ENCODE results near the gene RGS6.
A peak's percentile ranks its signal among the peaks of the same experiment; 100 is the strongest.

The RGS6 gene

DNA sequence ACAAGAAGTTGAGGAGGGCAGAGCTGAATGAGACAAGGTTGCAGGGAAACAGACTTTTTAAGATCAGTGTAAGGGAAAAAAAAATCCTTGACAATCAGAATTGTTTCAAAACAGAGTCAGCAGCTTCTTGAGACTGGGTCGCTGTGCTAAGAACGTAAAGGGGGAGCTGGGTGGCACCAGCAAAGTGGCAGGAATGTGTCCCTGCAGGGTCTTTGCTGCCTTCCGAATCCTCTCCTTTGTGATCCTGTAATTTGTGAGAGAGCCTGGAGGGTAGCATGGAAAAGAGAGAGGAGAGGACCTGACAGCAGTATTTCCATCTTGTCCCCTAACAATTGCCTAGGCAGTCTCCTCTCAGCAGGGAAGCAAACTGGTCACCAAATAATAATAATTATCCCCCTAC lies 472.8 kb downstream of the RGS6 start:
- DNase-seq (ENCODE audit: low read depth), result no peak

GRCh38 chr14:72408020-72408419 lies 475.8 kb downstream of the RGS6 start:
- no peak for DNase-seq (ENCODE audit: low read depth)

DNA sequence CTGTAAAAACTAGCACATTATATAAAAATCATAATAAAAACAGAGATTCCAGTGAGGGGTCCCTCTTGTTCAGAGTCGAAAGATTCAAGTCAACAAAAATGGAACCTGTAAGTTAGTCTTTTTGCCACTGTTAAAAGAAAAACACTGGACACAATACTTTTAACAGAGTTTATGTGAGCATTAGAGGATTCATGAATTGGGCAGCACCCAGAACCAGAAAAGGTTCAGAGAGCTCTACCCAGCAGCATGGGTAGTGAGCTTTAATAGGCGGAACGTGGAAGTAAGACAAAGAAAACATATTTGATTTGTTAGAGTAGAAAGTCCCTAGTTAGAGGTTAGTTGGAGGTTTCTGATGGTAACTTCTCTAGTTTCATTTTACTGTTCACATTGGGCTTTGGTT lies 476.8 kb downstream of the RGS6 start:
- no peak for DNase-seq (ENCODE audit: low read depth)

- DNase-seq (ENCODE audit: low read depth), result no peak
These were observed 484.0 kb downstream of the RGS6 start for GRCh38 chr14:72416081-72416849.

GRCh38 chr14:72416892-72417291 lies 484.7 kb downstream of the RGS6 start:
- DNase-seq (ENCODE audit: low read depth), result no peak

- no peak for DNase-seq (ENCODE audit: low read depth)
These were observed 486.6 kb downstream of the RGS6 start for GRCh38 chr14:72418806-72419205.

DNA sequence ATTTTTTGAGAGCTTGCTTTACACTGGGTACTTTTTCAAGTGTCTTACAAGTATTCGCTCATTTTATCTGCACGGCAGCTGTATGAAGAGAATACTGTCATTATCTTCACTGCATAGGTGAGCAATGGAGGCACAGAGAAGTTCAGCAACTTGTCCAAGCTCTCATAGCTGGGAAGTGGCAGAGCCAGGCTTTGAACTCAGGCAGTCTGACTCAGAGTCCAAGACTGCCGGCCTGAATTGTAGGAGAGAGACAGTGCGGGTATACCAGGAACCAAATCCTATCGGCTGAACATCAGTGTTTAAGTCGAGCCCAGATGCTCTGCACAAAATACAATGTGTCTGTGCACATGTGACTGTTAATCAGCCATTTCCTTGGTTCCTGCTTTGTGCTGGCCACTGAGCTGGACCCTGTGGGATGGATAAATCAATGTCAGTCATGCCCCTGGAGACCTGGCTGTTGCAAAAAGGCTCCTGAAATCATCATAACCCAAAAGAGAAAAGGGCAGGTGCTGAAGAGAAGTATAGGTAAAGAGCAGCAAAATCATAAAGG lies 487.1 kb downstream of the RGS6 start:
- no peak for DNase-seq (ENCODE audit: low read depth)

DNA sequence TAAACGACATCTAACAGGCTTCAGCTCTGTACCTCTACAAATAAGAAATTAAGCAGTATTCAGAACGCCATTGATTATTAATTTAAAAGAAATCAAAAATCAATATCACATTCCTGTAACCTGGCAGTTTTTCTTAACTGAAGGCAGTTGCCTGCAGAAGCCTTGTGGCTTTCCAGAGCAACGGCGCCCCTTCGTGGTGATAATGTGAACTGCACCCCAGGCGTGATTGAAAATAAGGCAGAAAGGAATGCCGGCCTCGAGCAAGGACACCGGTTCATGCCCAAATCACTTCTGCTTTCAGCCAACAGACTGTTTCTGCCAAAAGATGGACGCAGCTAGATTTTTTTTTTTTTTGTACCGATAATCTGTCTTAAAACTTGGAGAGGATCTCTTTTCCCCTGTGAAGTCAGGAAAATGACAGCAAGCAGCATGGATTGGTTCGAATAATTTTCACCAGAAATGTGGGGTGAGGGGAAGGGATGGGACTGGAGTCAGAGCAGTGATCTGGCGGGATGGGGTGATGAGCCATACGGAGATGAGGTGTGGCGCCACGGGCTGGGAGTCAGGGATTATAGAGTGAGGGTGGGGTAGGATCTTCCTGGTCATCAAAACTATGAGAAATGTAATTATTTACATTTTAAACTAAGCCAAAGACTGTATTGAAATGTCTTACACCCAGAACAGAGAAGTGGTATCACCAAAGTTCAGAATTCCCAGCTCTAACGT lies 488.7 kb downstream of the RGS6 start:
- peak; percentile 15 for DNase-seq (ENCODE audit: low read depth)

- DNase-seq (ENCODE audit: low read depth), result no peak
These were observed 491.7 kb downstream of the RGS6 start for GRCh38 chr14:72423957-72424356.

DNA sequence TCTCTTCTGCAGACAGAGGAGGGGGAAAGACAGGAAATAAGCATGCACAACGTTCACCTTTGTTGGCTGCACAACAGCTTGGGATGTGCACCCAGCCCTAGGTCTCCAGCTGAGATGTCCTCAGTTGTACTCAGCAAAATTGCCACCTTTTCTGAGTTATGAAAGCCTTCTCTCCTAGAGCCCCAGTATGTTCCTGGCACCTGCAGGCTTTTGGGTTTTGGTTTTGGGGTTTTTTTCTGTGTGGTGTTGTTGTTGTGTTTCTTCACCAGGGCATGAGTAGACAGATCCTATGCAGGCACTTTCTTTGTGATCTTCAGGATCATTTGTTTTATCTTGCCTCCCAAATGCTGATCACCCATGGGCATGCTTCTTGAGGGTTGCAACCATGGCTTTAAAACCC lies 498.2 kb downstream of the RGS6 start:
- DNase-seq (ENCODE audit: low read depth), result no peak

DNA sequence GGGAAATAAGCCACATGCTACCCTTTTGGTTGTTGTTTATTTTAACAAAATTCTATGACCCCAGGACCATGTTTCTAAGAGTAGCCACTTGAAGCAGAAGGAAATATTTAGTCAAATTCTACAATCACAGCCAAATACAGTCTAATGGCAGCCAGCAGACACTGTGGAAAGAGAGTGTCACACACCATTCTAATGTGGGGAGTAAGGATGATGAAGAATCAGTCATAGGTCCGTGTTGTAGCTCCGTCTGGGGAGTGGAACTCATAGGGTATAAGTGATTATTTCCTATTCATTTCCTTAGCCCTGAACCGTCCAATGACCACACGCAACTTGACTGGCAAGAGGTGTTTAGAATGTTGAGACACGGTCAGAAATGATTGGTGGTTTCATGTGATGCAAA lies 500.5 kb downstream of the RGS6 start:
- no peak for DNase-seq (ENCODE audit: low read depth)

GRCh38 chr14:72433511-72433910 lies 501.3 kb downstream of the RGS6 start:
- DNase-seq (ENCODE audit: low read depth), result peak; percentile 22

DNA sequence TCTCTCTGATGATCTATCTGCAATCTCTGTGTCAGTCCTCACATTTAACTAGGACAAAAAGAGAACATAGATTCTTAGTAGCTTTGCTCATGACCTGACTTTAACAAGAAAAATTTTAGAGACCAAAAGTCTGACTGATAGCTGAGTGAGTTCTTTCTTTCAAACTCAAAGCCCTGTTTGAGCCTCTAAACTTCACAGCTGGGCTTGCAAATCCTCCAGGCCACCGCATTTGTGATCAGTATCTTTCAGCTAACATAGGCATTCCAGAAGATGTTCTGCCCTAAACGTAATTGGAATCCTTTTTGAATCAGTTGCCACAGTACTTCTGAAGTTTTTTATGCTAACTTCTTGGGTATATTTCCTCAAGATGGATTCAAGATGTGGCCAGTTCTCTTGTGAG lies 502.6 kb downstream of the RGS6 start:
- DNase-seq (ENCODE audit: low read depth), result no peak

- DNase-seq (ENCODE audit: low read depth), result no peak
These were observed 507.5 kb downstream of the RGS6 start for GRCh38 chr14:72439707-72440106.

DNA sequence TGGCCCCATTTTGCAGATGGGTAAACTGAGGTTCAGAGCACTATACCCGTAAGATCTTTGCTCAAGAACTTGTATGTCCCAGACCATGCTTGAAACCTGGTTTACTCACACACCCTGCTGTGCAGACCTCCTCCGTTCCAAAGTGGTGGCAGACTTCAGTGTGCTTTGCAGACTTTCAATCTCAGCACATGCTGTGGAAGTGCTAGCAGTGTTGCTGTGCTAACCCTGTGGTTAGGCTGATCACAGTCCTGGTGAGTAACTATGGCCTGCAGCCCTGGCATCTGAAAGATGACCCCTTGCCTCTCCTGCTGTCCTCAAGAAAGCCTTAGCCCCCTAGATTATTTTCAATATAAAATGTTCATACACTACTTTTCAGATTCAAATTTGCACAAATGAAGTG lies 511.0 kb downstream of the RGS6 start:
- no peak for DNase-seq (ENCODE audit: low read depth)

DNA sequence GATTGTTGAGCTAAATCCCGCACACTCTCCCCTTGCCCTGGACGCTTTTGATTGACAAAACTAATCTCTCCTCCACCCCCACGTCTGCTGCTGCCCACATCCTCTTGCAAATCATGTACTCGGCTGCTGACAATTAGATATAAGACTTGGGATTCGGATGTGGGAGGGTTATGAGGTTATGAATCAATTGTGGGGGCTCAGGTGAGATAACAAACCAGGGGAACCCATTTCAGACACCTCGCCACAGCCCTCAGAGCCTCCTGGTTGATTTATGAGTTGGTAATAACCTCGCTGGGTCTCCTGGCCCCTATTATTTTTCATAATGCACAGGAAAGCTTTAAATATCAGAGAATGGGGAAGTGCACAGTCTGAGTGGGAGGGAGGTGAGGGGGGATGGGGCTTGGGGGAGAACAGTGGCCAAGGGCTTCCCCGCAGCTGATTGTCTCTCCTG lies 511.8 kb downstream of the RGS6 start:
- DNase-seq (ENCODE audit: low read depth), result no peak

- no peak for DNase-seq (ENCODE audit: low read depth)
These were observed 512.5 kb downstream of the RGS6 start for GRCh38 chr14:72444701-72445100.

- no peak for DNase-seq (ENCODE audit: low read depth)
These were observed 516.0 kb downstream of the RGS6 start for GRCh38 chr14:72448212-72448611.

- DNase-seq (ENCODE audit: low read depth), result no peak
These were observed 518.3 kb downstream of the RGS6 start for GRCh38 chr14:72450473-72451044.

DNA sequence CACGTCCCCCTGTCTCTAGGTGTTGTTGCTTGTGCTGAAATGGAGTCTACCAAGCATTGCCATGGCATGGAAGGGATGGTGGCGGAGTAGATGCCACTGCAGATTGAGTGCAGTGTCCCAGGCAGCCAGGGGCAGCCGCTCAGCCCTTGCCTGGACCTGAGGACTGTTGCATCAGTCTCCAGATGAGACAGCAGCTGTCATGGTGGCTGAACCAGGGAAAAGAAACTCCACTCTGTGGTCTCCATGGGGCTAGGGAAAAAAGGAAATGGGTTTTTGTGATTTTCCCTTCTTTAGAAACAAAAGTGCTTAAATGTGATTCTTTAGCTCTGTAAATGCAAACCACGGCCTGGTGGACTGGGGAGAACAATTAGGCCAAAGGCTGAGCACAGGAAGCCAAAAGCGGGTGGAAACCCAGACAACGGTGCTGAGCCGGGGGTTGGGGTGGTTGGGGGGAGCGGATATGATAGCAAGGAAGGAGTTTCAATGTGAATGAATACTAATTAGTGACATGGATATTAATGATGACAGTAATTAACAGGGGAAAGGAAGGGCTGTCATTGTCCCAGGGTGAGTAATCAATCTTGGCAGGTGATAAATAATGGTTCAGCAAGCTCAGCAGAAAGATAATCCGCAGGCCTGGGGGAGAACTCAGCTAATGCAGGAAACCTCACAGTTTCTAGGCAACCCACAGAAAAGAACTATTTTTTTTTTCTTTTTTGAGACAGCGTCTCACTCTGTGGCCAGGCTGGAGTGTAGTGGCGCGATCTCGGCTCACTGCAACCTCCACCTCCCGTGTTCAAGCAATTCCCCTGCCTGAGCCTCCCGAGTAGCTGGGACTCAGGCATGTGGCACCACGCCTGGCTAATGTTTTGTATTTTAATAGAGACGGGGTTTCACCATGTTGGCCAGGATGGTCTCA lies 519.1 kb downstream of the RGS6 start:
- no peak for DNase-seq (ENCODE audit: low read depth)

- no peak for DNase-seq (ENCODE audit: low read depth)
These were observed 520.5 kb downstream of the RGS6 start for GRCh38 chr14:72452774-72453173.
